ENCODE results near the gene ACTL10. TPM values are rescaled to one million over a fixed set of nuclear protein-coding genes. Genes with fewer than 3 reads are reported as not detected.

Gene ACTL10
- total RNA-seq, 2 experiments from 2014 or later = 5.6 to 11.7 TPM

DNA sequence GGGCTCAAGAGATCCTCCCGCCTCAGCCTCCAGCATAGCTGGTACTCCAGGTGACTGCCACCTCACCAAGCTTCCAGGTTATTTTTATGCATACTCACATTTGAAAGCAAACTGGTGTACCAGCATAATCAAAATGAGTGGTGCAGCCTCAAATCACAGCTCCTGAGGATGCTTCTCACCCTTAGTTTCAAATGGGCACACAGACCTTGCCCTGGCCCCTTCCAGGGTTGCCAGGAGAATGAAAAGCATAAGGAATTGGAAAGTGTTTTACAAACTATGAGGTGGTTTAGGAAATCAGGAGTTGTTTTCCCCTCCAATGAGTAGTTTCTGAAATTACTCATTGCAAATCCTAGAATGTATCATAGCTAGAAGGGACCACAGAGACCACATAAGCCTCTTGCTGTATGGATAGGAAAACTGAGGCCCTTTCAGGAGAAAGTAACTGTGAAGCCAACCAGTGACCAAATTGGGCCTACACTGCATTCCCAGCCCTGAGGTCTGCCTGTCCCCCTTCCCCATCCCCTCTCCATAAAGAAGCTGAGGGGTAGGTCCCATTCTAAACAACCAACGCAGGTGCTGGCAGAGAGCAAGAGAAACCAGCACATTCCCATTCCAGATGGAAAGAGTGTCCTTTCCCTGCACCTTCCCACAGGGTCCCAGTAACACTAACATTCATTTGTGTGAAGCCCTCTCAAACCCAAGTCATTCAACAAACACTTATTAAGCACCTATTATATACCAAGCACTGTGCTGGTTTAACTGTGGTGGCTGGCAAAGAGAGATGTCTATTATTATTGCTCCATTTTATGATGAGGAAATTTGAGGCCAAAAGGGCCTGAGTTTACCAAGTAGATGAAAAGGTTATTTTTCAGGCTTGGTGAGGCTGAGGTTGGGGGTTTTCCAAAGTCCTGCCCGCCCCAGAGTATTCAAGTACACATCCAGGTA lies 21.5 kb downstream of the ACTL10 start:
- BruUV-seq (replicated peaks) = no TSS peak
- peaks cover 55% of the 10 kb centered on the region for H3K4me1 ChIP-seq (ENCODE audit: insufficient read depth, low read length, poor library complexity, severe bottlenecking)
- H3K79me2 ChIP-seq (ENCODE audit: insufficient read depth, low read depth, low read length) = peaks cover 21% of the 10 kb centered on the region
- no peaks in the 10 kb centered on the region for H3K9me2 ChIP-seq (ENCODE audit: insufficient read depth, low read length)
- H3K9me3 ChIP-seq (ENCODE audit: low read length) = no peaks in the 10 kb centered on the region
- POLR2A ChIA-PET = no interaction called here
- no peak overlapping the region for H2AFZ ChIP-seq (ENCODE audit: low read length)
- H3K27ac ChIP-seq (ENCODE audit: low read depth, low read length, poor library complexity, severe bottlenecking) = no peak overlapping the region
- peaks cover 19% of the 10 kb centered on the region for H3K36me3 ChIP-seq (ENCODE audit: insufficient read depth, low read length)
- CTCF ChIA-PET (ENCODE audit: unreplicated experiment) = no interaction called here
- TF ChIP-seq, protein P1, sequence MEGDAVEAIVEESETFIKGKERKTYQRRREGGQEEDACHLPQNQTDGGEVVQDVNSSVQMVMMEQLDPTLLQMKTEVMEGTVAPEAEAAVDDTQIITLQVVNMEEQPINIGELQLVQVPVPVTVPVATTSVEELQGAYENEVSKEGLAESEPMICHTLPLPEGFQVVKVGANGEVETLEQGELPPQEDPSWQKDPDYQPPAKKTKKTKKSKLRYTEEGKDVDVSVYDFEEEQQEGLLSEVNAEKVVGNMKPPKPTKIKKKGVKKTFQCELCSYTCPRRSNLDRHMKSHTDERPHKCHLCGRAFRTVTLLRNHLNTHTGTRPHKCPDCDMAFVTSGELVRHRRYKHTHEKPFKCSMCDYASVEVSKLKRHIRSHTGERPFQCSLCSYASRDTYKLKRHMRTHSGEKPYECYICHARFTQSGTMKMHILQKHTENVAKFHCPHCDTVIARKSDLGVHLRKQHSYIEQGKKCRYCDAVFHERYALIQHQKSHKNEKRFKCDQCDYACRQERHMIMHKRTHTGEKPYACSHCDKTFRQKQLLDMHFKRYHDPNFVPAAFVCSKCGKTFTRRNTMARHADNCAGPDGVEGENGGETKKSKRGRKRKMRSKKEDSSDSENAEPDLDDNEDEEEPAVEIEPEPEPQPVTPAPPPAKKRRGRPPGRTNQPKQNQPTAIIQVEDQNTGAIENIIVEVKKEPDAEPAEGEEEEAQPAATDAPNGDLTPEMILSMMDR (conservative IDR thresholded peaks at IDR 0.05; ENCODE audit: low read length) = no peak
- TF ChIP-seq EZH2phosphoT487 (IDR thresholded peaks at IDR 0.05; ENCODE audit: borderline replicate concordance, low read depth, low read length) = no peak
- no peak overlapping the region for H3K4me3 ChIP-seq (ENCODE audit: low read depth, low read length, poor library complexity, severe bottlenecking)
- DNase-seq (ENCODE audit: low spot score) = no peak
- H4K20me1 ChIP-seq (ENCODE audit: insufficient read depth, low read length) = peaks cover 14% of the 10 kb centered on the region
- no peak overlapping the region for H3K4me2 ChIP-seq (ENCODE audit: low read length)
- intact Hi-C loops (cut with micrococcal nuclease; ENCODE audit: unreplicated experiment) = loop anchor here (2.0 to 10.0 kb wide), 4 partner anchors 91 to 1927 kb away; partner anchors contain the start of genes EIF2S2 and SPAG4

DNA sequence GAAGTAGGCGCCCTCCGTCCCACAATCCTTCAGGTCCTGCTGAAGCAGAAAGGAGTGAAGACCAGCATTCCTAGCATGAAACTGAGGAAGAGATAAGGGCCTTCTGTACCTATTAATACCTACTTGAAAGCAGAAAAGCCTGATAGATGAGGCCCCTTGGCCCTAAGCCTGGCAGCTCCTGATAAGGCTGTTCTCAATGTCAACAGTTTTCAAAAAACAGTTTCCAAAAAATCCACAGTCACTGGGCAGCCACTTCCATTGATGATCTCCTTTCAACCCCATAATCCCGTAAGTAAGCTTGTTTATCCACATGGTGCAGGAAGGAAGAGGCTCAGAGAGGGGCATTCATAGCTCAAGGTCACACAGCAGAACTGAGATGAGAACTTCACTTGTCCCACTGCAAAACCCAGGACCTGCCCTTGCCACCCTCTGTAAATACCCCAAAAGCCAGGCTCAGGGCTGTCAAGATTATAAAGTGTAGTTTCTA lies 22.2 kb downstream of the ACTL10 start:
- H3K79me2 ChIP-seq (ENCODE audit: insufficient read depth, low read depth, low read length) = peaks cover 13% of the 10 kb centered on the region
- CTCF ChIA-PET (ENCODE audit: unreplicated experiment) = no interaction called here
- POLR2A ChIA-PET = no interaction called here
- no peaks in the 10 kb centered on the region for H3K9me2 ChIP-seq (ENCODE audit: insufficient read depth, low read length)
- DNase-seq (ENCODE audit: low spot score) = no peak
- TF ChIP-seq, protein P1 (conservative IDR thresholded peaks at IDR 0.05; ENCODE audit: low read length) = no peak
- TF ChIP-seq EZH2phosphoT487 (IDR thresholded peaks at IDR 0.05; ENCODE audit: borderline replicate concordance, low read depth, low read length) = no peak
- H3K4me1 ChIP-seq (ENCODE audit: insufficient read depth, low read length, poor library complexity, severe bottlenecking) = peaks cover 55% of the 10 kb centered on the region
- H3K36me3 ChIP-seq (ENCODE audit: insufficient read depth, low read length) = peaks cover 12% of the 10 kb centered on the region
- intact Hi-C loops (cut with micrococcal nuclease; ENCODE audit: unreplicated experiment) = loop anchor here (5.0 to 10.0 kb wide), 3 partner anchors 193 to 1926 kb away; partner anchors contain the start of genes EIF2S2 and SPAG4
- peaks cover 11% of the 10 kb centered on the region for H4K20me1 ChIP-seq (ENCODE audit: insufficient read depth, low read length)
- H3K27ac ChIP-seq (ENCODE audit: low read depth, low read length, poor library complexity, severe bottlenecking) = no peak overlapping the region
- H2AFZ ChIP-seq (ENCODE audit: low read length) = no peak overlapping the region
- BruUV-seq (replicated peaks) = no TSS peak
- H3K4me3 ChIP-seq (ENCODE audit: low read depth, low read length, poor library complexity, severe bottlenecking) = no peak overlapping the region
- H3K4me2 ChIP-seq (ENCODE audit: low read length) = no peak overlapping the region
- no peaks in the 10 kb centered on the region for H3K9me3 ChIP-seq (ENCODE audit: low read length)
